Body of pancreas (tissue), 4 donors: ENCODE data around the gene MAGI3. TPM values are rescaled to one million over a fixed set of nuclear protein-coding genes. Genes with fewer than 3 reads are reported as not detected.
"Not testable (repeated sequence)": the region's sequence is repeated elsewhere in the genome, so short reads cannot be mapped to it uniquely, and the experiment has no call there.

Experiments used
- ATAC-seq: fragments of 150-250 bp; one replicate; pipeline ENCODE4 v1.9.1; 2016
- DNase-seq, 4 donors: peaks; one replicate each; pipeline ENCODE4 v3.0.0-alpha.2; 2019
- H3K27ac ChIP-seq, 4 donors: fragments of 200-600 bp; sonication (generic); 1 replicate in 3 of 4; 2 replicates in 1 of 4; pipeline versions ENCODE4 v1.5.1 to v1.6.1; 2016 to 2019; ENCODE audit warnings: mild to moderate bottlenecking in 1 of 4, mixed read lengths in 1 of 4, moderate library complexity in 1 of 4
- H3K27me3 ChIP-seq, 2 donors: fragments of 200-600 bp; sonication (generic); one replicate each; pipeline ENCODE4 v1.6.0; 2016; ENCODE audit warnings: mild to moderate bottlenecking in 1 of 2
- H3K36me3 ChIP-seq, 2 donors: fragments of 200-600 bp; sonication (generic); replicated peaks in 1 of 2; 2 replicates each; pipeline ENCODE4 v1.5.1; 2016; ENCODE audit warnings: low read depth in 2 of 2; ENCODE audit not compliant: insufficient read depth in 1 of 2
- H3K4me1 ChIP-seq: fragments of 200-600 bp; sonication (generic); one replicate; pipeline ENCODE4 v1.6.0; 2016
- H3K4me3 ChIP-seq, 2 donors: fragments of 200-600 bp; sonication (generic); 1 replicate in 1 of 2; 2 replicates in 1 of 2; pipeline ENCODE4 v1.5.1; 2016 to 2019
- H3K9me3 ChIP-seq, 3 donors: fragments of 200-600 bp; sonication (generic); 1 replicate in 2 of 3; 2 replicates in 1 of 3; pipeline ENCODE4 v1.5.1; 2016
- POLR2A ChIP-seq, 3 donors: fragments of 450-650 bp; IDR thresholded peaks; one replicate each; pipeline ENCODE4 v1.6.1; 2016; ENCODE audit warnings: antibody characterized with exemption in 3 of 3, mild to moderate bottlenecking in 2 of 3
- WGBS, 2 donors: methylation state at CpG; one replicate each; pipeline ENCODE4 v1.1.5; 2017; 5-methylcytosine and 5-hydroxymethylcytosine counted together
- intact Hi-C: fragments of 100-400 bp; cut with DNase I; formaldehyde crosslinking; loops from one replicate; pipeline ENCODE4 v1.15.1; 2023
- total RNA-seq, 2 donors: library from RNA; depleted of rRNA; stranded (reverse); fragments of >200 nt; gene quantifications; one replicate each; pipeline ENCODE4 v1.1.0, GENCODE V29; 2016
- TF ChIP-seq, protein P1 (sequence below), 7 experiments: fragments of 450-650 bp in 4 of 7; fragments of 200-600 bp in 3 of 7; sonication (generic) in 3 of 7; IDR thresholded peaks; one replicate each; pipeline ENCODE4 v1.5.1; 2016 to 2019; ENCODE audit warnings: antibody characterized with exemption in 7 of 7

Gene MAGI3
- total RNA-seq, 2 donors from 2014 or later, result 38.4 to 75.8 TPM

DNA sequence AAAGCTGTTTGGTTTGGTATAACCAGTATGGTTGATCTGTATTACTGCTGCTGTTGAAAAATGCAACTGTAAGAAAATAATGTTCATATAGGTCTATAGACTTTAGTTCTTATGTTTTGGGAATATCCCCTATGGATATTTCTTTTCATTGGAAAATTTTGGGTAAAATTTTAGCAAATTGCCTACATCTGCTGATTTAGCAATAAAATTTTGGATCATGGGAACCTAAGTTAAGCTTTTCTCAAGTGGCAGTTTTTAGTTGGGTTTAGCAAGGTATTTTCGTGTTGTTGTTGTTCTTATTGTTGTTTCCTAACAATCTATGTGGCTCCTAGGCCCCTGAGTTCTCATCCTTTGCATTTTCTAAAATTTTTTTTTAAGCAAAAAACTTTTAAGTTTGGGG, 201.9 kb downstream of the MAGI3 start:
- 0 to 92% methylated on average over 1 of the region's 1 CpG for whole genome bisulfite sequencing, 2 donors
- H3K27ac ChIP-seq, result no peak overlapping the region
- intact Hi-C loops, result no loop called here
- DNase-seq (no peak), ATAC-seq (no peak)
- H3K9me3 ChIP-seq, result no peaks in the 10 kb centered on the region
- H3K4me1 ChIP-seq, result no peaks in the 10 kb centered on the region
- peaks cover 0 to 18% of the 10 kb centered on the region in 2 donors for H3K36me3 ChIP-seq
- H3K4me3 ChIP-seq, result no peak overlapping the region
- TF ChIP-seq POLR2A (IDR thresholded peaks at IDR 0.05), result no peak
- H3K27me3 ChIP-seq, result no peaks in the 10 kb centered on the region

DNA sequence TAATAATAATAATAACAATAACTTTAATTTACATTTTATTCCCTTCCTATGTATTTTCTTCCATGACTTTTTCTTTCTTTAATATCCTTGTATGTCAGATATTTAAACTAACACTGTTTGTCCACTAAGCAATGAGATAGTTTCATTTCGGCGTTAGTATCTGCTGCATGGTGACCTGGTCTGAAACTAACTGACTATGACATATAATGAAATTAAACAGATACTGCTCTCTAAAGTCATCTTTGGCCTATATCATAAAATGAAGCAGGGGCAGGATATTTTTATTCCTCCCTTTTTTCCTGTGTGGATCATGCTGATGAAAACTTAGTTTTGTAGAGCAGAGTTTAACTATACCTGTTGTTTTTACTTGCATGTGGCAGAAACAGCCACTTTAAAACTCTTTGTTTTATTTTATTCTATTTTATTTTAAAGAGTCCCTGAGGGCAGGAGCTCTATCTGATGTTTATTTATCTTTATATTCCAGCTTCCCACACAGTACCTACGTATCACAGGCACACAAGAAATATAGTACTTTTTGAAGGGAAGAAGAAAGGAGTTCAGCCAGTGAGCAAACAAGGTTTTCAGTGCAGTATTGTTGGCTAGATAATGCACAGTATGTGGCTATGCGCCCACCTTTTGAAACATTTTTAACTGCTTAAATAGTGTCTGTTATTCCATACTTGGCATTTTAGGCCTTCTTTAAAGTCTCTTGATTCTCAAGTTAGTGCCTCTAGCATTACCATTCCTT, 203.4 kb downstream of the MAGI3 start:
- peaks cover 0 to 21% of the 10 kb centered on the region in 2 donors for H3K36me3 ChIP-seq
- H3K9me3 ChIP-seq, result peaks cover 0 to 9% (median 0%) of the 10 kb centered on the region in 3 donors
- TF ChIP-seq POLR2A (IDR thresholded peaks at IDR 0.05), result no peak
- TF ChIP-seq, protein P1, sequence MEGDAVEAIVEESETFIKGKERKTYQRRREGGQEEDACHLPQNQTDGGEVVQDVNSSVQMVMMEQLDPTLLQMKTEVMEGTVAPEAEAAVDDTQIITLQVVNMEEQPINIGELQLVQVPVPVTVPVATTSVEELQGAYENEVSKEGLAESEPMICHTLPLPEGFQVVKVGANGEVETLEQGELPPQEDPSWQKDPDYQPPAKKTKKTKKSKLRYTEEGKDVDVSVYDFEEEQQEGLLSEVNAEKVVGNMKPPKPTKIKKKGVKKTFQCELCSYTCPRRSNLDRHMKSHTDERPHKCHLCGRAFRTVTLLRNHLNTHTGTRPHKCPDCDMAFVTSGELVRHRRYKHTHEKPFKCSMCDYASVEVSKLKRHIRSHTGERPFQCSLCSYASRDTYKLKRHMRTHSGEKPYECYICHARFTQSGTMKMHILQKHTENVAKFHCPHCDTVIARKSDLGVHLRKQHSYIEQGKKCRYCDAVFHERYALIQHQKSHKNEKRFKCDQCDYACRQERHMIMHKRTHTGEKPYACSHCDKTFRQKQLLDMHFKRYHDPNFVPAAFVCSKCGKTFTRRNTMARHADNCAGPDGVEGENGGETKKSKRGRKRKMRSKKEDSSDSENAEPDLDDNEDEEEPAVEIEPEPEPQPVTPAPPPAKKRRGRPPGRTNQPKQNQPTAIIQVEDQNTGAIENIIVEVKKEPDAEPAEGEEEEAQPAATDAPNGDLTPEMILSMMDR (IDR thresholded peaks at IDR 0.05), result no peak
- ATAC-seq (no peak), DNase-seq (no peak)
- no peak overlapping the region for H3K27ac ChIP-seq
- WGBS, 2 donors, result 79 to 90% methylated on average over 4 of the region's 4 CpGs
- no peak overlapping the region for H3K4me3 ChIP-seq
- H3K4me1 ChIP-seq, result no peaks in the 10 kb centered on the region
- H3K27me3 ChIP-seq, result no peaks in the 10 kb centered on the region
- intact Hi-C loops, result no loop called here

DNA sequence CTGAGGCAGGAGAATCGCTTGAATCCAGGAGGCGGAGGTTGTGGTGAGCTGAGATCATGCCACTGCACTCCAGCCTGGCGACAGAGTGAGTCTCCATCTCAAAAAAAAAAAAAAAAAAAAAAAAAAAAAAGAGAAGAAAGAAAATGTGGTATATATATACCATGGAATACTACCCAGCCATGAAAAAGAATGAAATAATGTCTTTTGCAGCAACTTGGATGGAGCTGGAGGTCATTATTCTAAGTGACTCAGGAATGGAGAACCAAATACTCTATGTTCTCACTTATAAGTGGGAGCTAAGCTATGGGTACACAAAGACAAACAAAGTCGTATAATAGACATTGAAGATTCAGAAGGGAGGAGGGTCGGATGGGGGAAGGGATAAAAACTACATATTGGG, 214.2 kb downstream of the MAGI3 start:
- WGBS, 2 donors, result 89 to 98% methylated on average over 4 to 5 of the region's 5 CpGs
- H3K36me3 ChIP-seq, intact Hi-C loops, H3K4me3 ChIP-seq, DNase-seq, H3K27me3 ChIP-seq, ATAC-seq, H3K4me1 ChIP-seq, H3K27ac ChIP-seq, H3K9me3 ChIP-seq: not testable (repeated sequence)

DNA sequence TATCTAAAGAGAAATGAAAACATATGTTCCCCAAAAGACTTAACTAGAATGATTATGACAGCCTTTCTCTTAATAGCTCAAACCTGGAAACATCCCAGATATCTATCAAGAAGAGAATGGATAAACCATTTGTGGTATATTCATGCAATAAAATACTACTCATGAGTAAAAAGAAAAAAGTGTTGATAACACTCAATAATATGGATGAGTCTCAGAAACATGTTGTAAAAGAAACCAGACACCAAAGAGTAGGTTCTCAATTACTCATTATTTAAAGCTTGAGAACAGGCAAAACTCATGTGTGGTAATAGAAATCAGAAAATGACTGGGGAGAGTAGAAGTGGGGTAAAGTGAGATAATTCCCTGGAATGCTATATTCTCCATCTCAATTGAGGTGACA, 214.8 kb downstream of the MAGI3 start:
- Histone ChIP-seq H3K9me3 (no peaks in the 10 kb centered on the region), H3K27ac (no peak overlapping the region), H3K27me3 (no peaks in the 10 kb centered on the region), H3K36me3 (no peaks in the 10 kb centered on the region), H3K4me1 (no peaks in the 10 kb centered on the region), H3K4me3 (no peak overlapping the region)
- ATAC-seq (no peak), DNase-seq (no peak)
- intact Hi-C loops, result no loop called here
- TF ChIP-seq, protein P1 (IDR thresholded peaks at IDR 0.05), result no peak
- TF ChIP-seq POLR2A (IDR thresholded peaks at IDR 0.05), result no peak

DNA sequence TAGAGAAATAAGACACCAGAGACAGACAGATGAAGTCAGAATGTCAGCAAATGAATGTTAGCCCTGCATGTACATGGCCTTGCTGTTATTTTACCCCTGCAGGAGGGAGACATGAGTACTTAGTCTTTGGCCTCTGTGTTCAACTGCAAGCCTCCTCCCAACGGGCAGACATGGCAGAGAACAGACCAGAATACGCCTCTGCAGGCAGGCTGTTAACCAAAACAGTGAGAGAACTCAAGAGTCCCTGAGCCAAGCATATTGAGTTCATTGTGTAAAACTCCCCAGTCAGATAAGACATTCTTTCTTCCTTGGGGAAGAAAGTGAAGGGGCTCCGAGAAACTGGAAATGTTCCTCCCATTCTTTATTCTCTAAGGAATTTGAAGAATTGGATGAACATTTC, 218.1 kb downstream of the MAGI3 start:
- Histone ChIP-seq H3K27me3 (no peaks in the 10 kb centered on the region), H3K4me1 (no peaks in the 10 kb centered on the region), H3K36me3 (peaks cover 0 to 2% of the 10 kb centered on the region in 2 donors), H3K9me3 (no peaks in the 10 kb centered on the region), H3K4me3 (no peak overlapping the region), H3K27ac (no peak overlapping the region)
- no peak for ATAC-seq
- DNase-seq, result no peak
- intact Hi-C loops, result no loop called here
- TF ChIP-seq, protein P1 (IDR thresholded peaks at IDR 0.05), result no peak
- TF ChIP-seq POLR2A (IDR thresholded peaks at IDR 0.05), result no peak
- WGBS, 2 donors, result 77 to 83% methylated on average over 3 of the region's 3 CpGs

DNA sequence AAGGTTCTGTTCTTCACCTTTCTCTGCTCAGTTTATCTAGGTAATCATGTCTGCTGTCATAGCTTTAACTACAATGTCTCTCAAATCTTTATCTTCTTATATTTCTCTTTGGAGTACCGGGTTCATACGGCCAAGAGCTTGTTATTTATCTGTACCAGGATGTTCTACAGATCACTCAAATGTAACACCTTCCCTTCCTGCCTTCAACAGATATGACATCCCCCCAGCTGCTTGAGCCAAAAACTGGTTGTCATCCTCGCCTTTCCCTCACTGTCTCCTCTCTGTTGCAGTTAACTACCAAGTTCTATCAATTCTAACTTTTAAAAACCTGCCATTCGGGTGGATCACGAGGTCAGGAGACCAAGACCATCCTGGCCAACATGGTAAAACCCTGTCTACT, 220.1 kb downstream of the MAGI3 start:
- intact Hi-C loops, result no loop called here
- Histone ChIP-seq H3K4me3 (no peak overlapping the region), H3K27ac (no peak overlapping the region), H3K9me3 (no peaks in the 10 kb centered on the region), H3K36me3 (peaks cover 0 to 2% of the 10 kb centered on the region in 2 donors), H3K4me1 (peaks cover 6% of the 10 kb centered on the region), H3K27me3 (no peaks in the 10 kb centered on the region)
- ATAC-seq (no peak), DNase-seq (no peak)
- 96 to 100% methylated on average over 5 of the region's 5 CpGs for WGBS, 2 donors
- TF ChIP-seq, protein P1 (IDR thresholded peaks at IDR 0.05), result no peak
- TF ChIP-seq POLR2A (IDR thresholded peaks at IDR 0.05), result no peak
